Stimulated activated CD8-positive, alpha-beta memory T cell treated with anti-CD3 and anti-CD28 coated beads, Interleukin-7, amount 100 ng/mL, for 24 hours (primary cell): ENCODE data around the gene SPI1.
"Not testable (repeated sequence)": the region's sequence is repeated elsewhere in the genome, so short reads cannot be mapped to it uniquely, and the experiment has no call there.

Experiments
- DNase-seq: peaks from one replicate; pipeline ENCODE4 v3.0.0-alpha.2; 2020; ENCODE audit warnings: low read depth

SPI1 gene

DNA sequence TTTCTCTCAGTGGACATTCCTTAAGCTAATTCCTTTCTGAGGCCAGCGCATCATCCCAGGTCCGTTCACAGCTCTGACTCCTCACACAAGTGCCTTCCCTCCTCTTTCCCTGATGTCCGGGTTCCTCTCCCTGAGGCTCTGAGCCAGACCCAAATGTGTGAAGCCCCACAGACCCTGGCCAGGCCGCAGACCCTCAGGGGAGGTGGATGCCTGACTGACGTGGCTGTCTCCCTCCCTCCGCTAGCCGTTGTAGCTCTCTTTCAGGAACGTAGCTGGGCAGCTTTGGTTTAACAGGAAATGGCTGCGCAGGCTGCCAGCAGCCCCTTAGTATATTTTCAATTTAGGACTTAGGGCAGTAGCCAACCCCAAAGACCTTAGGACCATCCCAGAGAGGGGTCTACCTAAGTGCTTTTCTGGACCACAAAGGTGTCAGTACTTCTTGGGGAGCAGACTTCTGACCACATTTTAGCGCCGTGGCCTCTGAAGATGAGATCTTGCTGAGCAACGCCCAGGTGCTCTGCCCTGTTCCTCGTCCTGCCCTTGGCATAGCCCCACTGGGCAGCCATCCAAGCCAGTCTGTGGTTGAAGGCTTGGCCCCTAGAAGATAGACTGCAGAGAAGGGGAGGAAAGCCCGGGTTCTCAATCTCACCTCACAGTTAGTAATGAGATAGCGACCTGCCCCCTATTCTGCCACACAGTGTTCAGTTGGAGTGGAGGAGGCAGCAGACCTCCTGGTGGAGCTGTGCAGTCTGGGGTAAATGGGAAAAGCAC, 52.9 kb downstream of the SPI1 start:
- DNase-seq, result no peak

DNA sequence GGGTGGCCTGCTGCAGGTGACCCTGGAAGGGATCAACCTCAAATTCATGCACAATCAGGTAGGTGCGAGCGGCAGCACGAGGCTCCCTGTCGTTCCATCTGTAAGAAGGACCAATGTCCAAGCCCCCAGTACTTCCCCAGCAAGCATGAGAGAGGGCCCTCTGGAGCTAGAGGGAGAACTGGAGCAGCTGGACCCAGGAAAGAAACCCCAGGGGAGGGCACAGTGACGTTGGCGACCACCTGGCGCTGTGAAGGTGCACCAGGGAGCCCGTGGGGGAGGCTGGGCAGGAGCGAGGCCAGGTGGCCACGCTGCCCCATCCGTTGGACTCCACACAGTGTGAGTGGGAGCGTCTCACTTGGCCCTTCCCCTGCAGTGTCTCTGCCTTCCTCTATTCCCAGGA, 53.8 kb downstream of the SPI1 start:
- no peak for DNase-seq

DNA sequence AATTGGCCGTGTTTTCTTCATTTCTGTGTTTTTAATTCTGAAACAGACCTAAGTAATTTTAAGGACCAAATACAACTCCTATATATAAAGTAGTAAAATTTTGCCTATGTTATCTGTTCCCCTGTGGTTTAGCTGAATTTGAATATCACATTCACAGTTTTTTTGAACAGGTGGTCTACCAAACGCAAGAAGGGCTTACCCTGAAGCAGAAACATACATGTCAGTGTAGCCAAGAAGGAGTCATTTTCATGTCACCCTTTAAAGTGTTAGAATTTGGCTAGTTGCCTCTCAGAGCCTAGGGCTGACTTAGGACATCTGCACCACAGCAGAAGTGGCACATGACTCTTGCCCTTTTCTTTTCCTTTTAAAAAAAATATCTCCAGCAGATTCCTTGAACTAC, 60.2 kb downstream of the SPI1 start:
- no peak for DNase-seq

DNA sequence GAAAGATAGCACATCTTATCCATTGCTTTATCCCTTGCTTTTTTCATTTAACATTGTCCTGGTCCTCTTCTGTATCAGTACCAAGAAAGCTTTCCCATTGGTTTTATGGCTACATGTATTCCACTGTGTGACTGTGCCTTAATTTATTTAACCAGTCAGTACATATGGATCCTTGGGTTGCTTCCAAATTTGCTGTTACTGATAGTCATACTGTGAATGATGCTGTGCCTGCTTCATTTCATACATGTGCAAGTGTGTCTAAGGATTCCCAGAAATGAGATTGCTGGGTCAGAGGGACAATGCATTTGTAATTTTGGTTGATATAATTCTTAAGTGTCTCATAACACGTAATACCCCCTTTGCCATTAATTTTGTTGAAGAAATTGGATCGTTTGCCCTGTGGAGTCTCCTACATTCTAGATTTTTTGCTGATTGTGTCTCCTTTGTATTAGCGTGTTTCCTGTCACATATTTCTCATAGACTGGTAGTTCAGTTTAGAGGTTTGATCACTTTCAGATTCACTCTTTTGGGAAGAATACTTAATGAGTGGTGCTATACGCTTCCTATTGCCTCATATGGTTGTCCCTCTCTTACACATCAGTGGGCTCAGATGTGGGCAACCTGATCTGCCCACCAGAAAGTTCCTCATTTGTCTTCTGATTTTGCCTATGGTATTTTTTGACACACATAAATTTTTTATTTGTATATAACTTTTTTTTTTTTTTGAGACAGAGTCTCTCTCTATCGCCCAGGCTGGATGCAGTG, 61.1 kb downstream of the SPI1 start:
- no peak for DNase-seq

DNA sequence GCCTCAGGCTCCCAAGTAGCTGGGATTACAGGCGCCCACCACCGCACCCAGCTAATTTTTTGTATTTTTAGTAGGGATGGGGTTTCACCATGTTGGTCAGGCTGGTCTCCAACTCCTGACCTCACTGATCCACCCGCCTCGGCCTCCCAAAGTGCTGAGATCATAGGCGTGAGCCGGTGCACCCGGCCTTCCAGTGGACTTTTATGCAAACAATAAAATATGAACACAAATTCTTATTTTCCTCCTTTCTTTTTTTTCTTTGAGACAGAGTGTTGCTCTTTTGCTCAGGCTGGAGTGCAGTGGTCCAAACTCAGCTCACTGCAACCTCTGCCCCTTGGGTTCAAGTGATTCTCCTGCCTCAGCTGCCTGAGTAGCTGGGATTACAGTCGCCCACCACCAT, 61.8 kb downstream of the SPI1 start:
- not testable (repeated sequence) for DNase-seq

DNA sequence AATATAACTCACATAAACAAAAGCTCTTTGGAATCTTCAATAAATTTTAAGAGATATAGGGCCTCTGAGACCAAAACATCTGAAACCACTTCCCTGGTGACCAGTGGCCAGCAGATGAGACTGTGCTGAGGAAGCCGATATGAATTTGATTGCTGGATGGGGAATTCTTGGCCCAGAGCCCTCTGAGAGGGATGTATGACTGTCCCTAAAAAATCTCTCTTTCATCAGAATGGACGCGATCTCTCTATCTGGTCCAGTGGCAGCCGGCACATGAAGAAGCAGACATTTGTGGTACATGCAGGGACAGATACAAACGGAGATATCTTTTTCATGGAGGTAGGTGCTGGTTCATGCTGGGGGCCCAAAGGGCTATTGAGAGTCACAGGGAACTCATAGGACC, 63.4 kb downstream of the SPI1 start:
- DNase-seq, result no peak

DNA sequence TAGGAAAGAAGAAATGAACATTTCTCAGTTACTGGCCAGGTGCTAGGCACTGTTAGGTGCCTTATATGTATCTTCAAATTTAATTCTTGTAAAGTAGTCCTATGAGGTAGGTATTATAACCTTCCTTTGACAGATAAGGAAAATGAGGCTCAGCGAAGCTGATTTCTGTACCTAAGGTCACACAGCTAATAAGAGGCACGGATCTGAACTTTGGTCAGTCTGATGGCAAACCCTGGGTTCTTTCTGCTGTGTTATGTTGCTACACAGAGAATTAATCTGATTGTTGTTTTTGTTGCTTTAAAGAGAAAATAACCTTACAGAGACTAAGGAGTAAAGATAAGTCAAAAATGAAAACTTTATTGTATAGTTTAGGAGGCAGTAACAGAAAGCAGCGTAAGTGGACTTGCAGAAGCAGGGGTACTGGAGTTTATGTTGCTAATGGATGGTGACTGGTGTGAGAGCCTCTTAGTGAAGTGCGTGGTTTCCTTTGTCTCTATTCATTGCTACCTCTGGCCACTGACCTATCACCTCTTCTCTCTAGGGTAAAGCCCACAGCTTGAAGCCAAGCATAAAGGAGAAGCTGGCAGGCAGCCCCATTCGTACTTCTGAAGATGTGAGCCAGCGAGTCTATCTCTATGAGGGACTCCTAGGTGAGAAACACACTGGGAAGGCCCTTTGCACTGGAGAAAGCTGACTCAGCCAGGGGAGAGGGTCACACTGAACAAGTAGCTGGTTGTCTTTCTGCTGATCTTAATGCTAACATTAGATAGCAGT, 70.1 kb downstream of the SPI1 start:
- DNase-seq, result no peak

DNA sequence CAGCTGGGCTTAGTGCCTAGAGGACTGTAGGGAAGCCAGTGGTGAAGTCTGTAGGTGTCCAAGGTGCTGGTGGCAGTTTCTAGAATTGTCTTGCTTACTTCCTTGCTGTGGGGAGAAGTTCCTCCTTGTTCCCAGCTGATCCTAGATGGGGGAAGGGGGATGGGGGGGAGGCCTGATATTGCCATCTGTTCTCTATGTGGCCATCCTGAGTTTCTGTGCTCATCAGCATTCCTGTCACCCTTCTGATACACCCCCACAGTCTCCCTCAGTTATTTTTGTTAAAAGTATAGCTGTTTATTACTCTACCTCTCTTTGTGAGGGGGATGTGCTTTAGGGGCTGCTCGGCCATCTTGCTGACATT, 71.9 kb downstream of the SPI1 start:
- no peak for DNase-seq

DNA sequence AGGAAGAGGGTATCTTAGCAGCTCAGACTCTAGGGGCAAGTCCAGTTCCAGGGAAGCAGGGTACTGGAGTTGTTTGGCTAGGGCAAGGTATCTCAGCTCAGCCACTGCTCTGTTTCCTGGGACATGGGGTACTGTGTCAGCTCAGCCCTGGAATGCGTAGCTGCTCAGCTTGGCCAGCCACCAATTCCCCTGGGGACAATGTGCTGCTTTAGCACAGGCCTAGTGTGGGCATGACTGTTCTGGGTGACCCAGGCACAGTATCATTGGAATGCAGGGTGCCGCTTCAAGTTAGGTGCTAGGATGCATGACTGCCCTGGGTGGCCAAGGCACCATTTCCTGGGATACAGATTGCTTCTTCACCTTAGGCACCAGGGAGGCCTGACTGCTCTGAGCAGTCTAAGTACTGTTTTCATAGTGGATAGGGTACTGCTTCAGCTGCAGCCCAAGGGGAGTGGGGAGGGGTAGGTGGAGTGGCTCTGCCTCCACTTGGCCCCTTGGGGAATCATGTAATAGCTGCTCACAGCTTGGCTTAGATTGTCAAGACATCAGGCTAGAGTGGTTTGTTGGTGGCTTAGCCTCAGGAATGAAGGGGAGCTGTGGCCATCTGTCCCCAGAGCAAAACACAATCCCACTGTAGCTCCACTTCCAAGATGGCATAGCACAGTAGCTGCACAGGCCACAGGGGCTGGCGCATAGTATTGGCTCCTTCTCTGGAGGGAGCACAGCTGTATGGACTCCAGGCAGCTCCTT, 72.4 kb downstream of the SPI1 start:
- DNase-seq, result no peak
